Esophagus squamous epithelium (tissue), 4 donors: ENCODE data around the gene ZG16.

ENCODE experiments used
- CTCF ChIP-seq, 6 experiments: fragments of 450-650 bp in 4 of 6; fragments of 200-600 bp in 2 of 6; sonication (generic) in 2 of 6; IDR thresholded peaks; one replicate each; pipeline ENCODE4 v1.5.1; 2016 to 2019; ENCODE audit warnings: antibody characterized with exemption in 6 of 6, mild to moderate bottlenecking in 4 of 6, moderate library complexity in 4 of 6
- POLR2A ChIP-seq, 4 donors: fragments of 450-650 bp; IDR thresholded peaks; one replicate each; pipeline ENCODE4 v1.6.1; 2017; ENCODE audit warnings: antibody characterized with exemption in 4 of 4, mild to moderate bottlenecking in 4 of 4, moderate library complexity in 3 of 4

GRCh38 chr16:29813644-29814562, 35.8 kb downstream of the ZG16 start:
- TF ChIP-seq CTCF (IDR thresholded peaks at IDR 0.05): no peak
- TF ChIP-seq POLR2A (IDR thresholded peaks at IDR 0.05): no peak
